Hepatocyte (in vitro differentiated cells): Measurements from ENCODE around the gene BCL11A. TPM values are rescaled to one million over a fixed set of nuclear protein-coding genes. Genes with fewer than 3 reads are reported as not detected.
A peak's percentile ranks its signal among the peaks of the same experiment; 100 is the strongest.

ENCODE experiments used
- DNase-seq: peaks from one replicate; pipeline ENCODE4 v3.0.0-alpha.2; 2016; ENCODE audit warnings: low spot score
- H2AFZ ChIP-seq: fragments of 200-600 bp; sonication (generic); 2 replicates; pipeline ENCODE4 v1.6.0; 2016; ENCODE audit warnings: antibody characterized with exemption, mild to moderate bottlenecking
- H3K27ac ChIP-seq: fragments of 200-600 bp; sonication (generic); 2 replicates; pipeline ENCODE4 v1.5.1; 2016; ENCODE audit warnings: mild to moderate bottlenecking
- H3K27me3 ChIP-seq: fragments of 200-600 bp; sonication (generic); 2 replicates; pipeline ENCODE4 v1.6.1; 2016
- H3K36me3 ChIP-seq: fragments of 200-600 bp; sonication (generic); replicated peaks from 2 replicates; pipeline ENCODE4 v1.5.1; 2016; ENCODE audit warnings: low read depth; ENCODE audit not compliant: insufficient read depth
- H3K4me1 ChIP-seq: fragments of 200-600 bp; sonication (generic); 2 replicates; pipeline ENCODE4 v1.5.1; 2016; ENCODE audit warnings: mild to moderate bottlenecking, moderate library complexity; ENCODE audit not compliant: insufficient read depth
- H3K4me2 ChIP-seq: fragments of 200-600 bp; sonication (generic); 2 replicates; pipeline ENCODE4 v1.6.0; 2016
- H3K4me3 ChIP-seq: fragments of 200-600 bp; sonication (generic); 2 replicates; pipeline ENCODE4 v1.5.1; 2016; ENCODE audit warnings: mild to moderate bottlenecking
- H3K79me2 ChIP-seq: fragments of 200-600 bp; sonication (generic); 2 replicates; pipeline ENCODE4 v1.6.0; 2017; ENCODE audit warnings: mild to moderate bottlenecking
- H3K9me2 ChIP-seq: fragments of 200-600 bp; sonication (generic); replicated peaks from 2 replicates; pipeline ENCODE4 v1.6.0; 2017; ENCODE audit warnings: mild to moderate bottlenecking; ENCODE audit not compliant: insufficient read depth
- H3K9me3 ChIP-seq: fragments of 200-600 bp; sonication (generic); 2 replicates; pipeline ENCODE4 v1.5.1; 2016; ENCODE audit warnings: low read depth, mild to moderate bottlenecking
- H4K20me1 ChIP-seq: fragments of 200-600 bp; sonication (generic); 2 replicates; pipeline ENCODE4 v1.6.0; 2016; ENCODE audit warnings: mild to moderate bottlenecking; ENCODE audit not compliant: insufficient read depth, poor library complexity, severe bottlenecking
- CTCF ChIP-seq: fragments of 200-600 bp; sonication (generic); IDR thresholded peaks from 2 replicates; pipeline ENCODE4 v1.5.1; 2016; ENCODE audit warnings: antibody characterized with exemption, mild to moderate bottlenecking; ENCODE audit not compliant: poor library complexity
- EZH2 ChIP-seq: fragments of 200-600 bp; sonication (generic); IDR thresholded peaks from 2 replicates; pipeline ENCODE4 v1.6.1; 2016; ENCODE audit warnings: antibody characterized with exemption, mild to moderate bottlenecking, borderline replicate concordance
- EZH2phosphoT487 ChIP-seq: fragments of 200-600 bp; sonication (generic); IDR thresholded peaks from one replicate; pipeline ENCODE4 v1.6.1; 2018; ENCODE audit warnings: antibody characterized with exemption, mild to moderate bottlenecking, low read depth, moderate library complexity; ENCODE audit not compliant: unreplicated experiment, severe bottlenecking
- WGBS: methylation state at CpG from one replicate; pipeline ENCODE4 v1.1.6; 2016; ENCODE audit warnings: low lambda C conversion rate; ENCODE audit errors: missing lambda C conversion rate; 5-methylcytosine and 5-hydroxymethylcytosine counted together
- polyA plus RNA-seq: library from polyadenylated mRNA; unstranded; fragments of >200 nt; fragmentation: Nextera tagmentation; extraction: Ambion mirVana; gene quantifications from 2 replicates; pipeline ENCODE4 v1.2.1, GENCODE V29; 2016
- total RNA-seq: library from RNA; depleted of rRNA; stranded (reverse); fragments of >200 nt; gene quantifications from 2 replicates; pipeline ENCODE4 v1.2.3, GENCODE V29; 2014

The BCL11A gene
- total and polyA plus RNA-seq, 2 experiments from 2014 or later: 14.4 to 22.6 TPM

GRCh38 chr2:60567096-60567495, 13.6 kb upstream of the BCL11A start:
- Histone ChIP-seq H3K9me3 (no peaks in the 10 kb centered on the region), H3K9me2 (no peaks in the 10 kb centered on the region), H3K27me3 (peaks cover 57% of the 10 kb centered on the region), H3K79me2 (no peaks in the 10 kb centered on the region), H3K36me3 (no peaks in the 10 kb centered on the region), H4K20me1 (no peaks in the 10 kb centered on the region), H3K4me1 (peaks cover 6% of the 10 kb centered on the region), H2AFZ (no peak overlapping the region), H3K4me3 (no peak overlapping the region), H3K27ac (no peak overlapping the region), H3K4me2 (no peak overlapping the region)
- TF ChIP-seq CTCF: no peak
- TF ChIP-seq EZH2: no peak
- no peak for TF ChIP-seq EZH2phosphoT487
- DNase-seq: no peak
- WGBS: 81% methylated on average over 4 of the region's 4 CpGs

GRCh38 chr2:60565472-60565871, 12.0 kb upstream of the BCL11A start:
- H3K27ac ChIP-seq: no peak overlapping the region
- H3K4me2 ChIP-seq: no peak overlapping the region
- peaks cover 5% of the 10 kb centered on the region for H3K4me1 ChIP-seq
- H3K9me3 ChIP-seq: no peaks in the 10 kb centered on the region
- no peaks in the 10 kb centered on the region for H3K9me2 ChIP-seq
- peaks cover 48% of the 10 kb centered on the region for H3K27me3 ChIP-seq
- H3K4me3 ChIP-seq: no peak overlapping the region
- WGBS: 18% methylated on average over 3 of the region's 3 CpGs
- TF ChIP-seq EZH2phosphoT487: no peak
- TF ChIP-seq EZH2: no peak
- TF ChIP-seq CTCF: peak; percentile 56
- H3K36me3 ChIP-seq: no peaks in the 10 kb centered on the region
- H4K20me1 ChIP-seq: no peaks in the 10 kb centered on the region
- H2AFZ ChIP-seq: no peak overlapping the region
- H3K79me2 ChIP-seq: no peaks in the 10 kb centered on the region
- peak; percentile 66 for DNase-seq

- Histone ChIP-seq H3K9me3 (no peaks in the 10 kb centered on the region), H3K27ac (no peak overlapping the region), H3K4me1 (peaks cover 17% of the 10 kb centered on the region), H3K79me2 (no peaks in the 10 kb centered on the region), H3K9me2 (no peaks in the 10 kb centered on the region), H2AFZ (no peak overlapping the region), H3K4me3 (no peak overlapping the region), H3K4me2 (no peak overlapping the region), H3K27me3 (peaks cover 8% of the 10 kb centered on the region), H3K36me3 (no peaks in the 10 kb centered on the region), H4K20me1 (no peaks in the 10 kb centered on the region)
- peak; percentile 63 for DNase-seq
- TF ChIP-seq CTCF: peak; percentile 49
- TF ChIP-seq EZH2phosphoT487: no peak
- no peak for TF ChIP-seq EZH2
- 72% methylated on average over 5 of the region's 5 CpGs for WGBS
Measured at GRCh38 chr2:60560734-60561644, 7.5 kb upstream of the BCL11A start.
